Upper lobe of left lung (tissue), 6 donors: ENCODE measurements around the gene MLLT3. TPM values are rescaled to one million over a fixed set of nuclear protein-coding genes. Genes with fewer than 3 reads are reported as not detected.

ENCODE experiments used
- ATAC-seq, 2 donors: fragments of 200-7000 bp; cut with Tn5 transposase; one replicate each; pipeline ENCODE4 v1.9.1; 2022; ENCODE audit warnings: mild to moderate bottlenecking in 2 of 2, moderate library complexity in 2 of 2; ENCODE audit not compliant: low FRiP score in 2 of 2
- DNase-seq, 2 donors: peaks; one replicate each; pipeline ENCODE4 v3.0.0-alpha.2; 2019 to 2020
- H3K27ac ChIP-seq, 4 donors: fragments of 200-600 bp; sonication (generic); one replicate each; pipeline ENCODE4 v1.5.1; 2016 to 2019
- H3K27me3 ChIP-seq, 4 donors: fragments of 200-600 bp; sonication (generic); one replicate each; pipeline ENCODE4 v1.5.1; 2017 to 2019
- H3K36me3 ChIP-seq, 4 donors: fragments of 200-600 bp; sonication (generic); one replicate each; pipeline ENCODE4 v1.5.1; 2016 to 2019
- H3K4me1 ChIP-seq, 4 donors: fragments of 200-600 bp; sonication (generic); one replicate each; pipeline ENCODE4 v1.5.1; 2018 to 2019
- H3K4me3 ChIP-seq, 4 donors: fragments of 200-600 bp; sonication (generic); one replicate each; pipeline ENCODE4 v1.5.1; 2017 to 2019; ENCODE audit warnings: mild to moderate bottlenecking in 2 of 4, moderate library complexity in 1 of 4
- H3K9me3 ChIP-seq, 4 donors: fragments of 200-600 bp; sonication (generic); one replicate each; pipeline ENCODE4 v1.5.1; 2018 to 2019
- EP300 ChIP-seq, 4 donors: sonication (generic); formaldehyde crosslinking; IDR thresholded peaks; one replicate each; pipeline ENCODE4 v1.5.1; 2017; ENCODE audit warnings: antibody characterized with exemption in 4 of 4, control low read depth in 2 of 4
- POLR2A ChIP-seq, 4 donors: fragments of 450-650 bp; IDR thresholded peaks; one replicate each; pipeline ENCODE4 v1.5.1; 2016 to 2017; ENCODE audit warnings: antibody characterized with exemption in 4 of 4, mild to moderate bottlenecking in 2 of 4
- POLR2AphosphoS5 ChIP-seq, 2 donors: sonication (generic); formaldehyde crosslinking; IDR thresholded peaks; one replicate each; pipeline ENCODE4 v1.5.1; 2017; ENCODE audit warnings: antibody characterized with exemption in 2 of 2
- WGBS, 2 donors: methylation state at CpG; one replicate each; pipeline ENCODE4 v1.1.5; 2017 to 2018; 5-methylcytosine and 5-hydroxymethylcytosine counted together
- total RNA-seq, 6 donors: library from RNA; depleted of rRNA in 4 of 6; stranded (reverse); fragments of >200 nt in 4 of 6; gene quantifications; one replicate each; pipeline versions ENCODE4 v1.1.0 to v1.2.1, GENCODE V29; 2016 to 2021
- TF ChIP-seq, protein P1 (sequence below), 6 experiments: fragments of 450-650 bp in 4 of 6; fragments of 200-600 bp in 2 of 6; sonication (generic) in 2 of 6; IDR thresholded peaks; one replicate each; pipeline ENCODE4 v1.5.1; 2016 to 2019; ENCODE audit warnings: antibody characterized with exemption in 6 of 6
- donor health status: DM: no; HTN: no; CAD: no; lungs with moderate emphysema.
- donor health status: DM: no; HTN: yes; CAD: no; lungs with severe emphysema.

The MLLT3 gene
- total RNA-seq, 6 donors from 2014 or later, result 13.8 to 30.4 (median 20.9) TPM

DNA sequence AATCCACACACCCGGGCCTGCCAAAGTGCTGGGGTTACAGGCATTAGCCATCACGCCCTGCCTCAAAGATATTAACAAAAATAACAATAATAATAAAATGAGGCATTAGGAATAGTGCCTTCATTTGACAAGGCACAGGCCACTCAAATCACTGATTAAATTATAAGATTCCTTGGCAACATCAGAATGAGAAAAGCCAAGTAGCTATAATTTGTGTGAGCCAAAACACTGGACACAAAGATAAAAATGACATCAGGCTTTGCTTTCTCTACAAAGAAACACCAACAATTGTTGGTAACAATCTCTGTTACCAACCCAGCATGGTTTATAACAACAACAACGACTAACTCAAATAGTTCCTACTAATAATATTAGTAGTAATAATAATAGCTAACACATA is 73.2 kb downstream of the MLLT3 start:
- Histone ChIP-seq H3K27ac (no peak overlapping the region), H3K9me3 (no peaks in the 10 kb centered on the region), H3K4me3 (no peak overlapping the region), H3K36me3 (no peaks in the 10 kb centered on the region), H3K27me3 (no peaks in the 10 kb centered on the region), H3K4me1 (peaks cover 13 to 20% (median 17%) of the 10 kb centered on the region in 4 donors)
- ATAC-seq (no peak), DNase-seq (no peak)
- TF ChIP-seq, protein P1, sequence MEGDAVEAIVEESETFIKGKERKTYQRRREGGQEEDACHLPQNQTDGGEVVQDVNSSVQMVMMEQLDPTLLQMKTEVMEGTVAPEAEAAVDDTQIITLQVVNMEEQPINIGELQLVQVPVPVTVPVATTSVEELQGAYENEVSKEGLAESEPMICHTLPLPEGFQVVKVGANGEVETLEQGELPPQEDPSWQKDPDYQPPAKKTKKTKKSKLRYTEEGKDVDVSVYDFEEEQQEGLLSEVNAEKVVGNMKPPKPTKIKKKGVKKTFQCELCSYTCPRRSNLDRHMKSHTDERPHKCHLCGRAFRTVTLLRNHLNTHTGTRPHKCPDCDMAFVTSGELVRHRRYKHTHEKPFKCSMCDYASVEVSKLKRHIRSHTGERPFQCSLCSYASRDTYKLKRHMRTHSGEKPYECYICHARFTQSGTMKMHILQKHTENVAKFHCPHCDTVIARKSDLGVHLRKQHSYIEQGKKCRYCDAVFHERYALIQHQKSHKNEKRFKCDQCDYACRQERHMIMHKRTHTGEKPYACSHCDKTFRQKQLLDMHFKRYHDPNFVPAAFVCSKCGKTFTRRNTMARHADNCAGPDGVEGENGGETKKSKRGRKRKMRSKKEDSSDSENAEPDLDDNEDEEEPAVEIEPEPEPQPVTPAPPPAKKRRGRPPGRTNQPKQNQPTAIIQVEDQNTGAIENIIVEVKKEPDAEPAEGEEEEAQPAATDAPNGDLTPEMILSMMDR (IDR thresholded peaks at IDR 0.05), result no peak
- TF ChIP-seq EP300 (IDR thresholded peaks at IDR 0.05) (no peak), POLR2AphosphoS5 (IDR thresholded peaks at IDR 0.05) (no peak), POLR2A (IDR thresholded peaks at IDR 0.05) (no peak)
- 91 to 92% methylated on average over 3 of the region's 3 CpGs for WGBS, 2 donors

DNA sequence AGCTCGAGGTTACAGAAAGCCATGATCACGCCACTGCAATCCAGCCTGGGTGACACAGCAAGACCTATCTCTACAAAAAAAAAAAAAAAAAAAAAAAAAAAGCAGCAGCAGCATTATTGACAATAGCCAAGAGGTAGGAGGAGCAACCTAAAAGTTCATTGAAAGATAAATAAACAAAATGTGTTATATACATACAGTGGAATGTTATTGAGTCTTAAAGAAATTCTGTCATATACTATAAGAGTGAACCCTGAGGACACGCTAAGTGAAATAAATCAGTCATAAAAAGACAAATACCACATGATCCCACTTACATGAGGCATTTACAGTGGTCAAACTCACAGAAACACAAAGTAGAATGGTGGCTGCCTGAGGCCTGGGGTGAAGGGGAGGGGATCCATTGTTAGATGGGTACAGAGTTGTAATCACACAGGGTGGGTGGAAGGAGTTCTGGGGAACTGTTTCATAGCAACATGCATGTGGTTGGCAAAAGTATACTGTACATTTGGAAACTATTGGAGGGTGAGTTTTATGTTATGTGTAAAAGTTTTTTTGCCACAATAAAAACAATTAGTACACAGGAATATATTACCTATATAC is 77.2 kb downstream of the MLLT3 start:
- TF ChIP-seq EP300 (IDR thresholded peaks at IDR 0.05) (no peak), POLR2A (IDR thresholded peaks at IDR 0.05) (no peak)
- TF ChIP-seq, protein P1 (IDR thresholded peaks at IDR 0.05), result no peak
- no peak for ATAC-seq
- WGBS, 2 donors, result 96% methylated on average over 3 of the region's 3 CpGs

DNA sequence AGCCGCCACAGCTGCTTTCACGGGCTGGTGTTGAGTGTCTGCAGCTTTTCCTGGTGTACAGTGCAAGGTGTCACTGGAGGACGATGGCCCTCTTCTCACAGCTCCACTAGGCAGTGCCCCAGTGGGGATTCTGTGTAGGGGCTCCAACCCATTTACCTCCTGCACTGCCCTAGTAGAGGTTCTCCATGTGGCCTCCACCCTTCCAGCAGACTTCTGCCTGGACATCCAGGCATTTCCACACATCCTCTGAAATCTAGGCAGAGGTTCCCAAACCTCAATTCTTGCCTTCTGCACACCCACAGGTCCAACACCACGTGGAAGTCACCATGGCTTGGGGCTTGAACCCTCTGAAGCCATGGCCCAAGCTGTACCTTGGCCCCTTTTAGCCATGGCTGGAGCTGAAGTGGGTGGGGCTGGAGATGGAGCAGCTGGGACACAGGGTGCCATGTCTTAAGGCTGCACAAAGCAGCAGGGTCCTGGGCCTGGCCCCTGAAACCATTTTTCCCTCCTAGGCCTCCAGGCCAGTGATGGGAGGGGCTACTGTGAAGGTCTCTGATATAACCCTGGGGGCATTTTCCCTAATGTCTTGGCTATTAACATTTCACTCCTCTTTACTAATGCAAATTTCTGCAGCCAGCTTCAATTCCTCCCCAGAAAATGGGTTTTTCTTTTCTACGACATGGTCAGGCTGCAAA is 82.0 kb downstream of the MLLT3 start:
- WGBS, 2 donors, result 85 to 93% methylated on average over 3 to 5 of the region's 5 CpGs
- DNase-seq, result no peak
- Histone ChIP-seq H3K4me1 (no peaks in the 10 kb centered on the region), H3K27me3 (no peaks in the 10 kb centered on the region), H3K36me3 (no peaks in the 10 kb centered on the region), H3K4me3 (no peak overlapping the region), H3K27ac (no peak overlapping the region), H3K9me3 (peaks cover 5 to 14% (median 13%) of the 10 kb centered on the region in 4 donors)
- TF ChIP-seq, protein P1 (IDR thresholded peaks at IDR 0.05), result no peak
- TF ChIP-seq POLR2A (IDR thresholded peaks at IDR 0.05) (no peak), POLR2AphosphoS5 (IDR thresholded peaks at IDR 0.05) (no peak), EP300 (IDR thresholded peaks at IDR 0.05) (no peak)
- no peak for ATAC-seq

More for the DNA sequence above, 77.2 kb downstream of the MLLT3 start:
- Histone ChIP-seq H3K27me3 (no peaks in the 10 kb centered on the region), H3K9me3 (peaks cover 3 to 7% (median 7%) of the 10 kb centered on the region in 4 donors), H3K36me3 (no peaks in the 10 kb centered on the region), H3K27ac (no peak overlapping the region), H3K4me3 (no peak overlapping the region), H3K4me1 (no peaks in the 10 kb centered on the region)
- no peak for DNase-seq

DNA sequence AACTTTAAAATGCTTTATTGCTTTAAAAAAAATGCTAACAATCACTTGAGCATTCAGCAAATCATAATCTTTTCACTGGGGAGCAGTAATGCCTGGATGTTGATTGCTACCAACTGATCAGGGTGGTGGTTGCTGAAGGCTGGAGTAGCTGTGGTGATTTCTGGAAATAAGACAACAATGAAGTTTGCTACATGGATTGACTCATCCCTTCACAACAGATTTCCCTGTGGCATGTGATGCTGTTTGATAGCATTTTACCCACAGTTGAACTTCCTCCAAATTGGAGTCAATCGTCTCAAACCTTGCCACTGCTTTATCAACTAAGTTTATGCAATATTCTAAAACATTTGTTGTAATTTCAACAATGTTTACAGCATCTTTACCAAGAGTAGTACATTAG is 83.3 kb downstream of the MLLT3 start:
- Histone ChIP-seq H3K36me3 (no peaks in the 10 kb centered on the region), H3K4me1 (no peaks in the 10 kb centered on the region), H3K27me3 (no peaks in the 10 kb centered on the region), H3K4me3 (no peak overlapping the region), H3K27ac (no peak overlapping the region), H3K9me3 (peaks cover 5 to 14% (median 13%) of the 10 kb centered on the region in 4 donors)
- no peak for DNase-seq
- WGBS, 2 donors, result 46 to 64% methylated on average over 1 of the region's 1 CpG
- TF ChIP-seq, protein P1 (IDR thresholded peaks at IDR 0.05), result no peak
- no peak for TF ChIP-seq EP300 (IDR thresholded peaks at IDR 0.05)
- TF ChIP-seq POLR2A (IDR thresholded peaks at IDR 0.05), result no peak
- no peak for TF ChIP-seq POLR2AphosphoS5 (IDR thresholded peaks at IDR 0.05)
- ATAC-seq, result no peak
